LNCaP clone FGC (cell line): Measurements from ENCODE around the gene NCOA1.
"Not testable (repeated sequence)": the region's sequence is repeated elsewhere in the genome, so short reads cannot be mapped to it uniquely, and the experiment has no call there.

ENCODE experiments used
- DNase-seq: peaks from one replicate; pipeline ENCODE4 v3.0.0-alpha.2; 2011; ENCODE audit warnings: low read depth
- H3K4me3 ChIP-seq: 2 replicates; pipeline ENCODE4 v1.5.1; 2011; ENCODE audit warnings: mild to moderate bottlenecking, low read depth, low read length, control low read depth
- CTCF ChIP-seq: IDR thresholded peaks from 2 replicates; pipeline ENCODE4 v1.5.1; 2012; ENCODE audit warnings: mild to moderate bottlenecking; ENCODE audit not compliant: control insufficient read depth, insufficient read depth; ENCODE audit errors: extremely low read depth

Gene NCOA1

DNA sequence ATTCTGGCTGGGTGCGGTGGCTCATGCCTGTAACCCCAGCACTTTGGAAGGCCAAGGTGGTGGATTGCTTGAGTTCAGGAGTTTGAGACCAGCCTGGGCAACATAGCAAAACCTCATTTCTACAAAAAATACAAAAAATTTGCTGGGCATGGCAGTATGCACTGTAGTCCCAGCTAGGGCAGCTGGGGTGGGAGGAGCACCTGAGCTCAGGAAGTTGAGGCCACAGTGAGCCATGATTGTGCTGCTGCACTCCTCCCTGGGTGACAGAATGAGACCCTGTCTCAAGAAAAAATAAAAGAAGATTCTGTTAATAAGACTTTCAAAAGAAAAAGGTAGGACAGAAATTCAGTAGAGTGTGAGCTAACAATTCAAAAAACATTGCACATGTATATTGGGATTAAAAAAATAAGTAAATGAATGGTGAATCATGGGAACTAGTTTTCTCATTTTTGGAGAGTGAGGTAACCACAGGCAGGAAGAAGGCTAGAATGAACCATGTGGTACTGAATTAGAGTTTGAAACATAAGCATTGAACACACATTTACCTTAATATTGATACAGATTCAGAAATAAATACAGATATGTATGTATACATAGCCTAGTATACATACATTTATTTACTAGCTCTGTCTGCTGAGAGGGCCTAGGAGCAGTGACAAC is 53.5 kb downstream of the NCOA1 start:
- no peak for TF ChIP-seq CTCF
- DNase-seq = no peak
- H3K4me3 ChIP-seq = no peak overlapping the region

DNA sequence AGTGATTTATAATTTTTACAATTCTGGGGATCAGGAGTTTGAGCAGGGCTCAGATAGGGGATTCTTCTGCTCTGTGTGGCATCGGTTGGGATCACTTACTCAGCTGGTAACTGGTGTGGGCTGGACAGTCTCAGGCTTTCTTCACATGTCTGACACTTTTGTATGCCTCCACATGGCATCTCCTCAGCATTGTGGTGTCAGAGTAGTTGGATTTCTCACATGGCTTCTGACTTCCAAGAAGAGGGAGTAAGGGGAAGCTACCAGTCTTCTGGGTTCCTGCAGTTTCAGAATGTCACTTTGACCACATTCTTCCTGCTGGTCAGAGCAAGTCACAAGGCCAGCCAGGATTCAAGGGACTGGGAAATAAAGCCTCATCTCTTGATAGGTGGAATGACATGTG is 55.6 kb downstream of the NCOA1 start:
- no peak for DNase-seq
- H3K4me3 ChIP-seq = no peak overlapping the region
- no peak for TF ChIP-seq CTCF

DNA sequence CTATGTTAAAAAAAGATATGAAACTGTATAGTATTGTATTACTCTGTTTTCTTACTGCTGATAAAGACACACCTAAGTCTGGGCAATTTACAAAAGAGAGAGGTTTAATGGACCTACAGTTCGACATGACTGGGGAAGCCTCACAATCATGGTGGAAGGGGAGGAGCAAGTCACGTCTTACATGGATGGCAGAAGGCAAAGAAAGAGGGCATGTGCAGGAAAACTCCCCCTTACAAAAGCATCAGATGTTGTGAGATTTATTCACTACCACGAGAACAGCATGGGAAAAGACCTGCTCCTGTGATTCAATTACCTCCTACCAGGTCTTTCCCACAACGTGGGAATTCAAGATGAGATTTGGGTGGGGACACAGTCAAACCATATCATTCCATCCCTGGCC is 57.0 kb downstream of the NCOA1 start:
- no peak overlapping the region for H3K4me3 ChIP-seq
- no peak for TF ChIP-seq CTCF
- DNase-seq = no peak

GRCh38 chr2:24550301-24550700 is 59.2 kb downstream of the NCOA1 start:
- not testable (repeated sequence) for H3K4me3 ChIP-seq, DNase-seq

- TF ChIP-seq CTCF = no peak
Measured at GRCh38 chr2:24551016-24551415, 60.0 kb downstream of the NCOA1 start.

GRCh38 chr2:24552836-24553235 is 61.8 kb downstream of the NCOA1 start:
- no peak for TF ChIP-seq CTCF
- no peak for DNase-seq
- no peak overlapping the region for H3K4me3 ChIP-seq

More at GRCh38 chr2:24551016-24551415, 60.0 kb downstream of the NCOA1 start:
- H3K4me3 ChIP-seq = no peak overlapping the region
- no peak for DNase-seq

- no peak for TF ChIP-seq CTCF
- no peak for DNase-seq
Measured at GRCh38 chr2:24558781-24559472, 67.9 kb downstream of the NCOA1 start.

More at GRCh38 chr2:24558781-24559472, 67.9 kb downstream of the NCOA1 start:
- H3K4me3 ChIP-seq = no peak overlapping the region
